Umbilical cord (tissue), 2 donors: ENCODE results near the gene L3MBTL2. TPM values are rescaled to one million over a fixed set of nuclear protein-coding genes. Genes with fewer than 3 reads are reported as not detected.

Experiments used
- DNase-seq: peaks from one replicate; pipeline ENCODE4 v3.0.0-alpha.2; 2015; ENCODE audit warnings: low spot score
- total RNA-seq: library from RNA; depleted of rRNA; stranded (reverse); fragments of >200 nt; gene quantifications from one replicate; pipeline ENCODE4 v1.2.3, GENCODE V29; 2014; ENCODE audit warnings: low replicate concordance; ENCODE audit not compliant: insufficient read depth

Gene L3MBTL2
- total RNA-seq, 1 donor from 2014 or later, result 7.9 TPM

- DNase-seq, result no peak
Measured at GRCh38 chr22:41267958-41268357, 62.8 kb downstream of the L3MBTL2 start.

- no peak for DNase-seq
Measured at GRCh38 chr22:41271787-41272186, 66.7 kb downstream of the L3MBTL2 start.

DNA sequence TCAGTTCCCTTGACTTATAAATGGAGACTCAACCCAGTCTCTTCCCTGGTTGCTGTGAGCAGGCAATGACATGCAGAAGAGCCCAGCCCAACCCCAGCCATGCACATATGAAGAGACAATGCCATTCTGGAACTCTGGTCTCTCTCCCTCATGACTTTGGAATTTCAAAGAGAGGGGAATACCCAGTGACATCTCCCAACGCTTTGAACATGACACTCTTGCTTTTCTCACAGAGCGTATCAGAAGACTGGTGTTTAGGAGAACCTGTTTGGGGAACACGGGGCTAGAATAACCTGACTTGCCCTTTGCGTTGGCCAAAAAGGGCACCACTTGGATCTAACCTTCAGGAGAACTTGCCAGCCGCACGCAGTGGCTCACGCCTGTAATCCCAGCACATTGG is 68.0 kb downstream of the L3MBTL2 start:
- DNase-seq, result no peak

DNA sequence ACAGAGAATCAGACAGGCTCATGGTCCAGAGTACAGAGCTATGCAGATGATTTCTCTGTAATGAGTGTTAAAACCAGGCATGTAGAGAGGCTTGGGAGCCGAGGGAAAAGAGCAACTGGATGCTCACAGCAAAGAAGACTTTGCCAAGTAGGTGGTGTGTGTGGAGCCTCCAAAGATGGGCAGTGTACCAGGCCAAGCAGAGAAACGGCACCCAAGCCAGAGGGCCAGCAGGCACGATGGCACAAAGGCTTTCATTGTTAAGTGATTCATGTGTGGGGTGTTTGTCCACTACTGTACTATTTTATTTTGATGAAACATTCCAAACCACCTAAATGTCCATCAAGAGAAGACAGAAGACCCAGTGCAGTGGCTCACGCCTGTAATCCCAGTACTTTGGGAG is 69.7 kb downstream of the L3MBTL2 start:
- DNase-seq, result no peak

DNA sequence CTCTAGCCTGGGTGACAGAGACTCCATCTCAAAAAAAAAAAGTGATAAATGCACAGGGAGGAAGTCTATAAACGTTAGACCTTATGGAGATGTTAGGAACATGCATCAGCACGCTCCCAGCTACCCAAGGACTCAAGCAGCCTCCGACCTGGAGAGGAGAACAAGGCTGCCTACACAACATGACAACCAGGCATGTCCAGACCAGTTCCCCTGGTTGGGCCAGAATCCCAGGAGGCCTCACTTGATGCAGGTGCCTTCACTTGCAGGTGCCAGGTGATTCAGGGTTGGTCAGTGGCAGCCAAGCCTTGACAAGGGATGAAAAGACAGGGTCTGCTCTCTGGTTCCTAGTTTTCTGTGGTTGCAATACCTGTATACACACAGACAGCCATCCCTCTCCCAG is 75.0 kb downstream of the L3MBTL2 start:
- DNase-seq, result peak; percentile 77

- no peak for DNase-seq
Measured at GRCh38 chr22:41280854-41281253, 75.7 kb downstream of the L3MBTL2 start.

Other genes with a start within 250 kb of the L3MBTL2 start
- 72.2 TPM for gene EP300, start 112.7 kb upstream of the L3MBTL2 start, total RNA-seq
- 1.9 TPM for gene CHADL, start 35.6 kb downstream of the L3MBTL2 start, total RNA-seq
- 11.1 TPM for gene RANGAP1, start 80.9 kb downstream of the L3MBTL2 start, total RNA-seq
- 24.6 TPM for gene ZC3H7B, start 96.2 kb downstream of the L3MBTL2 start, total RNA-seq
- gene TEF, start 176.6 kb downstream of the L3MBTL2 start, total RNA-seq, result 6.3 TPM
- 12.5 TPM for gene TOB2, start 241.5 kb downstream of the L3MBTL2 start, total RNA-seq